Measurements from ENCODE around the gene PRKCZ.

- no peak for TF ChIP-seq EZH2phosphoT487 (IDR thresholded peaks at IDR 0.05; ENCODE audit: borderline replicate concordance, low read length)
- TF ChIP-seq CTCF (conservative IDR thresholded peaks at IDR 0.05; ENCODE audit: low read depth, low read length) = no peak
Measured at GRCh38 chr1:2109581-2110021, 59.4 kb downstream of the PRKCZ start.

All from PC-3 (cell line).